A673 (cell line): ENCODE data around the gene CARD19. TPM values are rescaled to one million over a fixed set of nuclear protein-coding genes. Genes with fewer than 3 reads are reported as not detected.
"Not testable (repeated sequence)": the region's sequence is repeated elsewhere in the genome, so short reads cannot be mapped to it uniquely, and the experiment has no call there.

Experiments
- BruUV-seq: library from RNA; stranded (reverse); fragments of 400-500 nt; replicated peaks from 2 replicates; lab custom pipeline; 2021; lab: Mats Ljungman, UMichigan
- CTCF ChIA-PET: fragments of 300-600 bp; sonication (Branson Sonifier 250); formaldehyde crosslinking; loops from one replicate; lab custom pipeline; 2022; ENCODE audit warnings: antibody characterized with exemption; lab: Charles Lee
- POLR2A ChIA-PET: fragments of 300-600 bp; sonication (Branson Sonifier 250); formaldehyde crosslinking; loops from one replicate; lab custom pipeline; 2022; ENCODE audit warnings: antibody characterized with exemption; ENCODE audit not compliant: low non-redundant PET; lab: Charles Lee
- DNase-seq: peaks from one replicate; pipeline ENCODE4 v3.0.0-alpha.2; 2015; ENCODE audit warnings: low spot score
- H3K27ac ChIP-seq: fragments of 200-600 bp; sonication (generic); 2 replicates; pipeline ENCODE4 v1.5.1; 2016; ENCODE audit warnings: mixed run types, low read depth, mild to moderate bottlenecking, mixed read lengths, antibody characterized with exemption, low read length; ENCODE audit not compliant: poor library complexity, severe bottlenecking
- H3K27me3 ChIP-seq: fragments of 200-600 bp; sonication (generic); replicated peaks from 2 replicates; pipeline ENCODE4 v1.6.1; 2017; ENCODE audit warnings: mixed run types, low read depth, mild to moderate bottlenecking, mixed read lengths, antibody characterized with exemption, low read length; ENCODE audit not compliant: insufficient read depth, poor library complexity
- H3K36me3 ChIP-seq: fragments of 200-600 bp; sonication (generic); 2 replicates; pipeline ENCODE4 v1.6.1; 2016; ENCODE audit warnings: mixed run types, mild to moderate bottlenecking, mixed read lengths, antibody characterized with exemption, low read length; ENCODE audit not compliant: insufficient read depth, poor library complexity, severe bottlenecking
- H3K4me1 ChIP-seq: fragments of 200-600 bp; sonication (generic); 2 replicates; pipeline ENCODE4 v1.6.1; 2017; ENCODE audit warnings: mixed run types, mild to moderate bottlenecking, mixed read lengths, antibody characterized with exemption, low read length; ENCODE audit not compliant: insufficient read depth, poor library complexity, severe bottlenecking
- H3K4me3 ChIP-seq: fragments of 200-600 bp; sonication (generic); 2 replicates; pipeline ENCODE4 v1.5.1; 2016; ENCODE audit warnings: low read depth, mixed run types, mild to moderate bottlenecking, mixed read lengths, low read length; ENCODE audit not compliant: poor library complexity, severe bottlenecking
- H3K9me3 ChIP-seq: fragments of 200-600 bp; sonication (generic); 2 replicates; pipeline ENCODE4 v1.6.1; 2016; ENCODE audit warnings: mixed run types, low read depth, mild to moderate bottlenecking, mixed read lengths, antibody characterized with exemption, low read length; ENCODE audit not compliant: poor library complexity, severe bottlenecking
- CTCF ChIP-seq: fragments of 300-800, 200-600 bp; sonication (generic); conservative IDR thresholded peaks from 2 replicates; pipeline ENCODE4 v1.5.1; 2017; ENCODE audit warnings: low read depth, mild to moderate bottlenecking, antibody characterized with exemption, low read length, moderate library complexity, mixed read lengths
- EZH2 ChIP-seq: fragments of 200-600 bp; sonication (generic); IDR thresholded peaks from 2 replicates; pipeline ENCODE4 v1.6.1; 2017; ENCODE audit warnings: borderline replicate concordance, low read depth, mild to moderate bottlenecking, mixed read lengths, antibody characterized with exemption, low read length; ENCODE audit not compliant: poor library complexity, severe bottlenecking
- intact Hi-C: fragments of 100-400 bp; cut with micrococcal nuclease; formaldehyde crosslinking; loops from one replicate; pipeline ENCODE4 v1.10.0; 2022; ENCODE audit not compliant: unreplicated experiment
- total RNA-seq: library from RNA; stranded (reverse); gene quantifications from 2 replicates; pipeline ENCODE4 v1.2.3, GENCODE V29; 2021

The CARD19 gene
- total RNA-seq, 1 experiment from 2014 or later: 12.2 TPM

- POLR2A ChIA-PET: no interaction called here
- BruUV-seq: no TSS peak
Observed at GRCh38 chr9:93114984-93115335, 18.9 kb downstream of the CARD19 start.

GRCh38 chr9:93115486-93116071 is 19.6 kb downstream of the CARD19 start:
- DNase-seq: no peak
- Histone ChIP-seq H3K4me1 (no peaks in the 10 kb centered on the region), H3K27me3 (no peaks in the 10 kb centered on the region), H3K27ac (no peak overlapping the region), H3K9me3 (no peaks in the 10 kb centered on the region), H3K36me3 (no peaks in the 10 kb centered on the region), H3K4me3 (no peak overlapping the region)
- POLR2A ChIA-PET: no interaction called here
- intact Hi-C loops: no loop called here
- CTCF ChIA-PET: no interaction called here
- no TSS peak for BruUV-seq
- TF ChIP-seq EZH2 (no peak), CTCF (no peak)

More at GRCh38 chr9:93114984-93115335, 18.9 kb downstream of the CARD19 start:
- intact Hi-C loops: no loop called here
- no peaks in the 10 kb centered on the region for H3K4me1 ChIP-seq
- no peaks in the 10 kb centered on the region for H3K36me3 ChIP-seq
- no peaks in the 10 kb centered on the region for H3K9me3 ChIP-seq
- H3K27me3 ChIP-seq: no peaks in the 10 kb centered on the region
- H3K27ac ChIP-seq: no peak overlapping the region
- H3K4me3 ChIP-seq: no peak overlapping the region
- no peak for TF ChIP-seq EZH2
- no peak for TF ChIP-seq CTCF
- no peak for DNase-seq
- CTCF ChIA-PET: no interaction called here

GRCh38 chr9:93116072-93116961 is 20.3 kb downstream of the CARD19 start:
- BruUV-seq: no TSS peak
- Histone ChIP-seq H3K4me3 (no peak overlapping the region), H3K36me3 (no peaks in the 10 kb centered on the region), H3K9me3 (no peaks in the 10 kb centered on the region), H3K27ac (no peak overlapping the region), H3K27me3 (no peaks in the 10 kb centered on the region), H3K4me1 (no peaks in the 10 kb centered on the region)
- intact Hi-C loops: no loop called here
- POLR2A ChIA-PET: interaction anchor here (0.7 kb wide), 1 partner anchor 63 kb away, joined by 3 read pairs; no protein-coding TSS in a partner anchor
- no peak for TF ChIP-seq CTCF
- no peak for TF ChIP-seq EZH2
- CTCF ChIA-PET: interaction anchor here (0.6 kb wide), 1 partner anchor 161 kb away, joined by 3 read pairs; no protein-coding TSS in a partner anchor
- DNase-seq: no peak

GRCh38 chr9:93117521-93117920 is 21.5 kb downstream of the CARD19 start:
- H3K9me3 ChIP-seq, BruUV-seq, CTCF ChIA-PET, H3K27ac ChIP-seq, H3K27me3 ChIP-seq, H3K4me3 ChIP-seq, H3K4me1 ChIP-seq, DNase-seq, intact Hi-C loops, H3K36me3 ChIP-seq, POLR2A ChIA-PET: not testable (repeated sequence)
